A549 (cell line): ENCODE measurements around the gene GRPEL2.

ENCODE experiments used
- CEBPB ChIP-seq, 2 experiments: fragments of >200 bp in 1 of 2; sonication (Bioruptor Twin) in 1 of 2; formaldehyde crosslinking in 1 of 2; IDR thresholded peaks; 2 replicates each; pipeline ENCODE4 v1.6.1; 2012 to 2016
- CTCF ChIP-seq: fragments of >200 bp; sonication (Bioruptor Twin); formaldehyde crosslinking; IDR thresholded peaks from 3 replicates; pipeline ENCODE4 v1.5.1; 2016
- EHMT2 ChIP-seq: fragments of 200-600 bp; sonication (generic); IDR thresholded peaks from 2 replicates; pipeline ENCODE4 v1.6.1; 2016; ENCODE audit warnings: antibody characterized with exemption, low read depth, mild to moderate bottlenecking, moderate library complexity
- EP300 ChIP-seq, 2 experiments: fragments of >200 bp; sonication (Bioruptor Twin); formaldehyde crosslinking; IDR thresholded peaks; 2 replicates in 1 of 2; 3 replicates in 1 of 2; pipeline ENCODE4 v1.6.1; 2016 to 2017
- JUN ChIP-seq, 2 experiments: fragments of >200 bp; sonication (Bioruptor Twin); formaldehyde crosslinking; IDR thresholded peaks; 2 replicates in 1 of 2; 3 replicates in 1 of 2; pipeline ENCODE4 v1.6.1; 2016 to 2017
- PHF8 ChIP-seq: fragments of 200-600 bp; sonication (generic); IDR thresholded peaks from 2 replicates; pipeline ENCODE4 v1.6.1; 2016; ENCODE audit warnings: low read depth, mild to moderate bottlenecking, antibody characterized with exemption, moderate library complexity, borderline replicate concordance
- POLR2A ChIP-seq: IDR thresholded peaks from 2 replicates; pipeline ENCODE4 v1.6.1; 2012; ENCODE audit warnings: mild to moderate bottlenecking, low read length

DNA sequence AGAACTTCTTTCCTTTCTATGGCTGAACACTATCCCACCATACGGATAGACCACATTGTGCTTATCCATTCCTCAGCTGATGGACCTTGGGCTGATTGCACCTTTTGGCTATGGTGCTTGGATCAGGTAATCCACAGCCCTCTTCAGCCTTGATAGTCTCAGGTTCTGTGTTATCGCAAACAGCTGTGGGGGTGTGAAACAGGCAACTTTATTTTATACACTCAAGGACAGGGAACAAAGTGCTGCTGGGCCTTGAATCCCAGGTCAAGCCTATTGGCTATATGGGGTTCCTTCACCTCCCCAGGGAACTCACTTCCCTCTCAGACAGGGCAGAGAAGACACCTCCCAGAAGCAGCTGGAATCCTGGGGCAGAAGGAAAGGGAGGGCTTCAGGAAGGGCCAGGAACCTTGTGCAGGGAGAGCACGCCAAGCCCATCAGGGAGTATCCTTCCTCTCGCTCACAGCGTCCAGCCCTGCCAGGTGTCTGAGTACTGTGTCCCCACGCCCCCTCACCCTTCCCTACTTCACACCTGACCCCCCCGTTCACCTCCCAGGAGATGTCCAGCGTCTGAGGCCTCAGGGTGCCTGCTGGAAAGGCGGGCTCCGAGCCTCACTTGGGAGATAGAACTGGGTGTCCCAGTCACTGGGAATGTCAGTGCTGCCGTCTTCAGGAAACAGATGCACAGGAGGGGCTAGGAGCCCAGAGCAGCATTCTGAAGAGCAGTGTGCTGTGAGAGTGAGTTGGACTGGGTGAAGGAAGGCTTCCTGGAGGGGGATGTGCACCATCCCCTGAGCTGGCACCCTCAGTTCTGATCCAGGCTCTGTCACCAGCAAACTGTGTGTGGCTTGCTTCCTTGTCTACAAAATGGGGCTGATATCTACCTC is 40.9 kb upstream of the GRPEL2 start:
- no peak for TF ChIP-seq CTCF
- no peak for TF ChIP-seq POLR2A
- no peak for TF ChIP-seq CEBPB (IDR thresholded peaks at IDR 0.05)
- TF ChIP-seq JUN (IDR thresholded peaks at IDR 0.05) = no peak
- TF ChIP-seq EHMT2 = no peak
- TF ChIP-seq PHF8 = no peak
- no peak for TF ChIP-seq EP300 (IDR thresholded peaks at IDR 0.05)
